ENCODE measurements around the gene ADCY4. TPM values are rescaled to one million over a fixed set of nuclear protein-coding genes. Genes with fewer than 3 reads are reported as not detected.

Gene ADCY4
- total and polyA plus RNA-seq, 9 donors = 7.8 to 33.3 (median 11.9) TPM

GRCh38 chr14:24332268-24332993, 2.4 kb downstream of the ADCY4 start:
- WGBS, 3 donors = 23 to 30% (median 27%) methylated on average over 55 to 56 of the region's 56 CpGs
- no peaks in the 10 kb centered on the region for H3K36me3 ChIP-seq
- peaks cover 5% of the 10 kb centered on the region for H3K4me1 ChIP-seq (ENCODE audit: insufficient read depth)
- H3K9me3 ChIP-seq = no peaks in the 10 kb centered on the region
- H3K4me3 ChIP-seq = peak overlapping the region; percentile 20
- H3K27me3 ChIP-seq = no peaks in the 10 kb centered on the region
- DNase-seq = peak; percentile 50 to 69 (median 66)
- no peak overlapping the region for H3K27ac ChIP-seq
- TF ChIP-seq POLR2A (IDR thresholded peaks at IDR 0.05) (no peak), CTCF (IDR thresholded peaks at IDR 0.05) (peak; percentile 28 to 65 (median 63)), EP300 (IDR thresholded peaks at IDR 0.05) (no peak)
- intact Hi-C loops (cut with DNase I) = loop anchor here (2.0 to 5.0 kb wide), 3 partner anchors 100 to 105 kb away; no protein-coding TSS in a partner anchor

- intact Hi-C loops (cut with DNase I) = loop anchor here (2.0 to 5.0 kb wide), 3 partner anchors 101 to 106 kb away; no protein-coding TSS in a partner anchor
- 54 to 61% (median 59%) methylated on average over 26 of the region's 26 CpGs for WGBS, 3 donors
These were observed 3.1 kb downstream of the ADCY4 start for GRCh38 chr14:24331731-24332267.

GRCh38 chr14:24330973-24331674, 3.7 kb downstream of the ADCY4 start:
- no peak for DNase-seq
- TF ChIP-seq CTCF (IDR thresholded peaks at IDR 0.05) = no peak
- no peak for TF ChIP-seq EP300 (IDR thresholded peaks at IDR 0.05)
- no peak for TF ChIP-seq POLR2A (IDR thresholded peaks at IDR 0.05)
- H3K27ac ChIP-seq = no peak overlapping the region
- no peaks in the 10 kb centered on the region for H3K9me3 ChIP-seq
- no peaks in the 10 kb centered on the region for H3K27me3 ChIP-seq
- H3K36me3 ChIP-seq = no peaks in the 10 kb centered on the region
- no peak overlapping the region for H3K4me3 ChIP-seq
- intact Hi-C loops (cut with DNase I) = loop anchor here in 3 of 4 donors (5.0 kb wide), 2 partner anchors 101 to 106 kb away; no protein-coding TSS in a partner anchor
- H3K4me1 ChIP-seq (ENCODE audit: insufficient read depth) = peaks cover 5% of the 10 kb centered on the region
- 87 to 93% (median 89%) methylated on average over 10 of the region's 10 CpGs for WGBS, 3 donors

More at GRCh38 chr14:24331731-24332267, 3.1 kb downstream of the ADCY4 start:
- H3K4me3 ChIP-seq = no peak overlapping the region
- TF ChIP-seq CTCF (IDR thresholded peaks at IDR 0.05) = no peak
- TF ChIP-seq EP300 (IDR thresholded peaks at IDR 0.05) = no peak
- no peak for TF ChIP-seq POLR2A (IDR thresholded peaks at IDR 0.05)
- DNase-seq = no peak
- H3K27me3 ChIP-seq = no peaks in the 10 kb centered on the region
- H3K27ac ChIP-seq = no peak overlapping the region
- no peaks in the 10 kb centered on the region for H3K36me3 ChIP-seq
- peaks cover 5% of the 10 kb centered on the region for H3K4me1 ChIP-seq (ENCODE audit: insufficient read depth)
- H3K9me3 ChIP-seq = no peaks in the 10 kb centered on the region

GRCh38 chr14:24329736-24330135, 5.1 kb downstream of the ADCY4 start:
- intact Hi-C loops (cut with DNase I) = loop anchor here in 3 of 4 donors (5.0 kb wide), 3 partner anchors 33 to 108 kb away; no protein-coding TSS in a partner anchor

More at GRCh38 chr14:24329736-24330135, 5.1 kb downstream of the ADCY4 start:
- TF ChIP-seq EP300 (IDR thresholded peaks at IDR 0.05) (no peak), POLR2A (IDR thresholded peaks at IDR 0.05) (no peak), CTCF (IDR thresholded peaks at IDR 0.05) (no peak)
- Histone ChIP-seq H3K27ac (no peak overlapping the region), H3K27me3 (no peaks in the 10 kb centered on the region), H3K4me1 (ENCODE audit: insufficient read depth) (peaks cover 5% of the 10 kb centered on the region), H3K9me3 (no peaks in the 10 kb centered on the region), H3K36me3 (no peaks in the 10 kb centered on the region), H3K4me3 (no peak overlapping the region)
- no peak for DNase-seq
- WGBS, 3 donors = 81 to 87% (median 85%) methylated on average over 9 of the region's 9 CpGs

Data from ovary (tissue), 9 donors.